ENCODE measurements around the gene SEL1L3. TPM values are rescaled to one million over a fixed set of nuclear protein-coding genes. Genes with fewer than 3 reads are reported as not detected.

SEL1L3 gene
- total RNA-seq, 1 experiment from 2014 or later, result 31.9 TPM

- CTCF ChIA-PET, result no interaction called here
- DNase-seq, result no peak
These were observed 165.3 kb downstream of the SEL1L3 start for GRCh38 chr4:25697516-25697915.

More at GRCh38 chr4:25697516-25697915, 165.3 kb downstream of the SEL1L3 start:
- POLR2A ChIA-PET (ENCODE audit: unreplicated experiment), result no interaction called here
- H3K4me2 ChIP-seq (ENCODE audit: low read length), result no peak overlapping the region
- no peak overlapping the region for H3K9ac ChIP-seq (ENCODE audit: low read length)
- no peaks in the 10 kb centered on the region; the same call in 1 of the 2 replicates for H3K4me1 ChIP-seq (ENCODE audit: insufficient read depth, low read length)
- no peaks in the 10 kb centered on the region for H3K9me2 ChIP-seq (replicated peaks; ENCODE audit: low read length)
- no peak overlapping the region for H3K4me3 ChIP-seq (ENCODE audit: low read length)
- no peaks in the 10 kb centered on the region for H3F3A ChIP-seq (ENCODE audit: low read length, unreplicated experiment)
- no peaks in the 10 kb centered on the region for H4K20me1 ChIP-seq (ENCODE audit: low read length)
- H3K79me2 ChIP-seq (ENCODE audit: low read length), result no peaks in the 10 kb centered on the region
- H3K36me3 ChIP-seq (ENCODE audit: low read depth, low read length), result no peaks in the 10 kb centered on the region
- no peak overlapping the region for H3K27ac ChIP-seq (ENCODE audit: low read length)
- H2AFZ ChIP-seq (ENCODE audit: low read length), result no peak overlapping the region
- no peaks in the 10 kb centered on the region for H3K27me3 ChIP-seq (ENCODE audit: low read length)
- intact Hi-C loops (cut with micrococcal nuclease), result no loop called here
- no peak for TF ChIP-seq EZH2 (IDR thresholded peaks at IDR 0.05; ENCODE audit: low read length, unreplicated experiment)
- TF ChIP-seq CTCF (conservative IDR thresholded peaks at IDR 0.05; ENCODE audit: low read depth, low read length), result no peak
- TF ChIP-seq EZH2phosphoT487 (IDR thresholded peaks at IDR 0.05; ENCODE audit: borderline replicate concordance, low read length), result no peak
- no peak for ATAC-seq
- BruUV-seq (replicated peaks), result no TSS peak
- no peaks in the 10 kb centered on the region for H3K9me3 ChIP-seq (ENCODE audit: low read length)

Other genes starting within 250 kb of the SEL1L3 start
- not detected in 2 replicates for gene SLC34A2, start 207.1 kb downstream of the SEL1L3 start, total RNA-seq (2014; rRNA removed)
- 21.3 and 27.0 TPM in 2 replicates for gene SMIM20, start 51.2 kb upstream of the SEL1L3 start, total RNA-seq (2014; rRNA removed)

All from PC-3 (cell line).